RWPE1 (cell line): ENCODE data around the gene STARD3.

Experiments
- CTCF ChIA-PET: fragments of 350-600 bp; sonication (Branson Sonifier 250); formaldehyde crosslinking; extraction: SDS; loops from one replicate; lab custom pipeline; 2021; lab: Yijun Ruan, JAX
- POLR2A ChIA-PET: fragments of 400-600 bp; formaldehyde crosslinking; extraction: SDS; loops from one replicate; lab custom pipeline; 2020; ENCODE audit warnings: antibody characterized with exemption; ENCODE audit not compliant: low non-redundant PET; lab: Yijun Ruan, JAX
- DNase-seq: peaks from one replicate; pipeline ENCODE4 v3.0.0; 2012; ENCODE audit warnings: low spot score
- H3K27ac ChIP-seq: fragments of 450-650 bp; 2 replicates; pipeline ENCODE4 v1.5.1; 2017
- CTCF ChIP-seq: fragments of 450-650 bp; conservative IDR thresholded peaks from 2 replicates; pipeline ENCODE4 v1.5.1; 2017; ENCODE audit warnings: low read depth, mild to moderate bottlenecking

The STARD3 gene

DNA sequence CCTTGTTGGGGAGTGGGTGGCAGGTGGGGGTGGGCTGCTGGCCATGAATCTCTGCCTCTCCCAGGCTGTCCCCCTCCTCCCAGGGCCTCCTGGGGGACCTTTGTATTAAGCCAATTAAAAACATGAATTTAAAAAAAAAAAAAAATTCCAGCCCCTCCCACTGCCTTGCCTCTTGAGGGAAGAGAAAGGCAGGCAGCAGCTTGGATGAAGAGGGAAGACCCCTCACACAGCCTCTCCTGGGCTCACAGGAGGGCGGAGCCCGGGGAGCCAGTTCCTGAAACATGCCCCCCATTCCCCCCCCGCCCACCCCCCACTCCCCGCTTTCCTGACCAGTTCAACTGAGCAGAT lies 26.4 kb downstream of the STARD3 start:
- no peak for TF ChIP-seq CTCF
- DNase-seq = no peak
- ChIA-PET POLR2A (no interaction called here), CTCF (interaction anchor here (0.6 to 2.4 kb wide), 4 partner anchors 9 to 98 kb away, joined by 3 to 13 read pairs (median 6); no protein-coding TSS in a partner anchor)
- H3K27ac ChIP-seq = peak overlapping the region; percentile 29; the same call in 1 of the 2 replicates

DNA sequence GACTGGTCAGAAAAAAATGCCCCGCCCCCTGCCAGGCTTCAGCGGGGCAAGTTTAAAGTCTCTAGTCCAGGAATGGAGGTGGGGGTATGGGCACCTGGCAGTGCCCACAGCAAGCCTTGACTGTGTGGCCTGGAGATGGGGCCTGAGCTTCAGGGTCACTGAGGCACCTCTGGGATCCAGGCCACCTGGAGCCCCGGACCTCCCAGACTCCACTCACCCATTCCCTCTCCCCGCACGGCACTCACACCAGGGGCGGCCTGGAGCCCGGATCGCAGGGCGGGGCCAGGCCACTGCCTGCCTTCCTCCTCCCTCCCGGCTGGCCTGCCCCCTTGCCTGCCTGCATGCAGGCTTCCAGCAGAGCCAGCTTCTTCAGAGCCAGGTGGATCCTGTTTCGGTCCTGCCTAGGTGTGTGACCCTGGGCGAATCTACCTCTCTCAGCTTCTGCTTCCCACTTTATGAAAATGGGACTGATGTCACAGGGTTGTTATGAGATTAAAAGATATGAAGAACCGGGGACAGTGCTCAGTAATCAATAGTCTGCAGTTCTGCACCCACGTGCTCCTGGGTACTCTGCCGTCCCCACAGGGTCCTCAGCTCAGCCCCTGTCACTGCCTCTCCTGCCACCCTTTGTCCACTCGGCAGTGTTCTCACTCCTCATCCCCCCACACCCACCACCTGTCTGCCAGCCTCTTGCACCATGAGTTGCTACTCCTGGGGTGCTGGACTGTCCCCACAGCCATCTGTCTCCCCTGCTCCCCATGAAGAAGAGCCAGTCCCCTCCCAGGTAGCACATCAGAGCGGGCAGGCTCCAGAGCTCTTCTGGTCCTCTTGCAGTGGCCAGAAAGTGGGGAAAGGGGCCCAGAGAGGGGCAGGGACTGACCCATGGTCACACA lies 27.0 kb downstream of the STARD3 start:
- peak overlapping the region; percentile 27; the same call in 1 of the 2 replicates for H3K27ac ChIP-seq
- POLR2A ChIA-PET = no interaction called here
- TF ChIP-seq CTCF = no peak
- DNase-seq = no peak
- CTCF ChIA-PET = interaction anchor here (0.6 to 2.4 kb wide), 7 partner anchors 9 to 99 kb away, joined by 3 to 13 read pairs (median 3); no protein-coding TSS in a partner anchor

- no peak for DNase-seq
- TF ChIP-seq CTCF = no peak
- ChIA-PET POLR2A (no interaction called here), CTCF (interaction anchor here (0.5 to 3.9 kb wide), 10 partner anchors 8 to 124 kb away, joined by 3 to 25 read pairs (median 3); no protein-coding TSS in a partner anchor)
- H3K27ac ChIP-seq = peak within 1 kb of the TSS; percentile 27; the same call in 1 of the 2 replicates
Measured at GRCh38 chr17:39664581-39665561, 27.9 kb downstream of the STARD3 start, which contains the start of gene TCAP. TSS of gene TCAP (plus strand) at chr17:39665349. CDS start at chr17:39665360, 11 bp downstream.

GRCh38 chr17:39665642-39666224 lies 28.8 kb downstream of the STARD3 start:
- CTCF ChIA-PET = interaction anchor here (0.5 to 3.9 kb wide), 10 partner anchors 9 to 125 kb away, joined by 3 to 25 read pairs (median 3); no protein-coding TSS in a partner anchor
- POLR2A ChIA-PET = no interaction called here
- DNase-seq = no peak

DNA sequence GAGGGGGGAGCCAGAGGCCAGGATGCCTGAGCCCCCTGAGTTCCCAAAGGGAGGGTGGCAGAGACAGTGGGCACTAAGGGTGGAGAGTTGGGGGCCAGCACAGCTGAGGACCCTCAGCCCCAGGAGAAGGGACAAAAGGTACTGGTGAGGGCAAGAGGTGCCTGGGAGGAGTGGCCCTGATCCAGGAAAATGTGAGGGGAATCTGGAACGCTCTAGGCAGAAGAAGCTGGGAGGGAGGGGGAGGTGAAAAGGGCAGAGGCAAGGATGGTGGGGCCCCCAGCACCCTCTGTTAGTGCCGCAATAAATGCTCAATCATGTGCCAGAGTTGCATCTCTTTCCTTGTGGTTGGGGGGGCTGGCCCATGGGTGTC lies 29.3 kb downstream of the STARD3 start:
- POLR2A ChIA-PET = no interaction called here
- CTCF ChIA-PET = interaction anchor here (0.5 to 3.9 kb wide), 10 partner anchors 9 to 126 kb away, joined by 3 to 25 read pairs (median 3); no protein-coding TSS in a partner anchor
- TF ChIP-seq CTCF = no peak
- DNase-seq = no peak
- H3K27ac ChIP-seq = no peak overlapping the region

More at GRCh38 chr17:39665642-39666224, 28.8 kb downstream of the STARD3 start:
- no peak for TF ChIP-seq CTCF
- no peak overlapping the region for H3K27ac ChIP-seq
